ENCODE measurements around the gene LLGL1. TPM values are rescaled to one million over a fixed set of nuclear protein-coding genes. Genes with fewer than 3 reads are reported as not detected.

The LLGL1 gene
- total RNA-seq, 1 experiment from 2014 or later = 44.3 TPM

DNA sequence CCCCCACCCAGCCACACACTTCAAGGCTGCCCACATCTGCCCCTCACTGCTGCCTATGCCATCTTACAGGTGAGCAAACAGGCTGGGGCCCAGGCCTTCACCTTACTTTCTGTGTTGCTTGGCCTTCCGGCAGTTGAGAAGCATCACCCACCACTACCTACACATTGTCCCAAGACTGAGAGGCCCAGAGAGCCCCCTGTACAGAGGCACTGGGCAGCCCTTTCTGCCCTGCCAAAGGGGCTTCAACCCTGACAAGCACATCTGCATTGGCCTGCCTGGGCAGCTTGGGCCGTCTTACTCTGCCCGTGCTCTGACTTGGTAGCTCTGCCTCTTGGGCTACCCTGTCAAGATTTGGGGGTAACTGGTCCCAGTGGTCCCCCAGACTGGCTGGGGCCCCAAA, 36.2 kb downstream of the LLGL1 start (continued):
- TF ChIP-seq SP1 (IDR thresholded peaks at IDR 0.05; ENCODE audit: low read depth) (no peak), SRF (IDR thresholded peaks at IDR 0.05; ENCODE audit: low read depth) (no peak), RAD21 (IDR thresholded peaks at IDR 0.05; ENCODE audit: low read depth) (no peak), POLR2AphosphoS5 (IDR thresholded peaks at IDR 0.05; ENCODE audit: low read depth, low read length) (no peak), CEBPB (IDR thresholded peaks at IDR 0.05; ENCODE audit: low read depth) (no peak), POLR2A (IDR thresholded peaks at IDR 0.05; ENCODE audit: borderline replicate concordance, extremely low read depth, insufficient read depth, insufficient read length) (no peak), ZFX (IDR thresholded peaks at IDR 0.05) (no peak)

DNA sequence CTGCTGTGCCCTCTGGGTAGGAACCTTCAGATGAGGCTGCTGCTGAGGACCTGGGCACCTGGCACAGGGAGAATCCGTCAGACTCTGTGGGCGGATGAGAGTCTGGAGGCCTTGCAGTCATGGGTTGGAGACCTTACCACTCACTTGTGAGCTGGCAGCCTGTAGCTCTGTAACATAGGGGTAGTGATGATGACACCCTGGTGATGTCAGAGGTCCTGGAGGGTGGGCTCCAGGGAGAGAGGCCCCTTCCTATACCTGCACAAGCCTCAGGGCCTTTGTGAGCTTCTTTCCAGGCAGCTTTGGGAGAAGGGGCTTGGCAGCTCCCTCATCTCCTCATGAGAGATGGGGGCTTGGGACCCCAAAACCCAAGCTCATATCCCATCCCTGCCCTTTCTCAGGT, 36.7 kb downstream of the LLGL1 start:
- ChIA-PET CTCF (no interaction called here), RAD21 (ENCODE audit: low non-redundant PET in 1 of 2, low total read pairs in 2 of 2, uncharacterized antibody in 2 of 2, unreplicated experiment in 2 of 2) (no interaction called here), POLR2A (no interaction called here)
- H4K20me1 ChIP-seq (ENCODE audit: insufficient read depth) = no peaks in the 10 kb centered on the region
- ATAC-seq (no peak), DNase-seq (ENCODE audit: low read depth, low spot score) (no peak)
- no peaks in the 10 kb centered on the region for H3K9me3 ChIP-seq (ENCODE audit: control insufficient read depth in 1 of 2, insufficient read depth in 1 of 2, low read depth in 1 of 2, low read length in 2 of 2)
- H3K4me3 ChIP-seq (replicated peaks in 1 of 2; ENCODE audit: low read depth in 1 of 2, low read length in 2 of 2) = peak overlapping the region in 1 of 2 experiments; percentile 86; a peak in 2 of 4 replicates
- H2AFZ ChIP-seq (ENCODE audit: low read depth, low read length, poor library complexity, severe bottlenecking) = no peak overlapping the region
- H3K27me3 ChIP-seq (ENCODE audit: insufficient read depth, low read length) = no peaks in the 10 kb centered on the region
- H3K36me3 ChIP-seq (ENCODE audit: control insufficient read depth in 1 of 2, insufficient read depth in 2 of 2, low read length in 2 of 2) = peaks cover 5 to 8% of the 10 kb centered on the region in 2 experiments; a peak in 3 of 4 replicates
- TF ChIP-seq, protein P1, sequence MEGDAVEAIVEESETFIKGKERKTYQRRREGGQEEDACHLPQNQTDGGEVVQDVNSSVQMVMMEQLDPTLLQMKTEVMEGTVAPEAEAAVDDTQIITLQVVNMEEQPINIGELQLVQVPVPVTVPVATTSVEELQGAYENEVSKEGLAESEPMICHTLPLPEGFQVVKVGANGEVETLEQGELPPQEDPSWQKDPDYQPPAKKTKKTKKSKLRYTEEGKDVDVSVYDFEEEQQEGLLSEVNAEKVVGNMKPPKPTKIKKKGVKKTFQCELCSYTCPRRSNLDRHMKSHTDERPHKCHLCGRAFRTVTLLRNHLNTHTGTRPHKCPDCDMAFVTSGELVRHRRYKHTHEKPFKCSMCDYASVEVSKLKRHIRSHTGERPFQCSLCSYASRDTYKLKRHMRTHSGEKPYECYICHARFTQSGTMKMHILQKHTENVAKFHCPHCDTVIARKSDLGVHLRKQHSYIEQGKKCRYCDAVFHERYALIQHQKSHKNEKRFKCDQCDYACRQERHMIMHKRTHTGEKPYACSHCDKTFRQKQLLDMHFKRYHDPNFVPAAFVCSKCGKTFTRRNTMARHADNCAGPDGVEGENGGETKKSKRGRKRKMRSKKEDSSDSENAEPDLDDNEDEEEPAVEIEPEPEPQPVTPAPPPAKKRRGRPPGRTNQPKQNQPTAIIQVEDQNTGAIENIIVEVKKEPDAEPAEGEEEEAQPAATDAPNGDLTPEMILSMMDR (IDR thresholded peaks at IDR 0.05 in 2 of 3, conservative IDR thresholded peaks at IDR 0.05 in 1 of 3; ENCODE audit: borderline replicate concordance in 1 of 3, insufficient read depth in 1 of 3, low read depth in 2 of 3, low read length in 2 of 3) = no peak
- TF ChIP-seq SIN3A (IDR thresholded peaks at IDR 0.05; ENCODE audit: low read depth) = no peak
- TF ChIP-seq CEBPB (IDR thresholded peaks at IDR 0.05; ENCODE audit: low read depth) = no peak
- no peak for TF ChIP-seq EGR1 (IDR thresholded peaks at IDR 0.05; ENCODE audit: low read depth)
- no peak for TF ChIP-seq YY1 (IDR thresholded peaks at IDR 0.05; ENCODE audit: extremely low read depth, insufficient replicate concordance, low read depth, low read length)
- TF ChIP-seq ELF1 (IDR thresholded peaks at IDR 0.05; ENCODE audit: borderline replicate concordance, low read depth) = no peak
- no peak for TF ChIP-seq JUND (IDR thresholded peaks at IDR 0.05)
- TF ChIP-seq CBX3 (IDR thresholded peaks at IDR 0.05; ENCODE audit: low read depth) = no peak
- TF ChIP-seq, protein P2, sequence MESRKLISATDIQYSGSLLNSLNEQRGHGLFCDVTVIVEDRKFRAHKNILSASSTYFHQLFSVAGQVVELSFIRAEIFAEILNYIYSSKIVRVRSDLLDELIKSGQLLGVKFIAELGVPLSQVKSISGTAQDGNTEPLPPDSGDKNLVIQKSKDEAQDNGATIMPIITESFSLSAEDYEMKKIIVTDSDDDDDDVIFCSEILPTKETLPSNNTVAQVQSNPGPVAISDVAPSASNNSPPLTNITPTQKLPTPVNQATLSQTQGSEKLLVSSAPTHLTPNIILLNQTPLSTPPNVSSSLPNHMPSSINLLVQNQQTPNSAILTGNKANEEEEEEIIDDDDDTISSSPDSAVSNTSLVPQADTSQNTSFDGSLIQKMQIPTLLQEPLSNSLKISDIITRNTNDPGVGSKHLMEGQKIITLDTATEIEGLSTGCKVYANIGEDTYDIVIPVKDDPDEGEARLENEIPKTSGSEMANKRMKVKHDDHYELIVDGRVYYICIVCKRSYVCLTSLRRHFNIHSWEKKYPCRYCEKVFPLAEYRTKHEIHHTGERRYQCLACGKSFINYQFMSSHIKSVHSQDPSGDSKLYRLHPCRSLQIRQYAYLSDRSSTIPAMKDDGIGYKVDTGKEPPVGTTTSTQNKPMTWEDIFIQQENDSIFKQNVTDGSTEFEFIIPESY (IDR thresholded peaks at IDR 0.05; ENCODE audit: extremely low read depth, insufficient replicate concordance, low read length) = no peak
- no peak for TF ChIP-seq SRF (IDR thresholded peaks at IDR 0.05; ENCODE audit: low read depth)
- no peak for TF ChIP-seq POLR2AphosphoS5 (IDR thresholded peaks at IDR 0.05; ENCODE audit: low read depth, low read length)
- no peak for TF ChIP-seq POLR2A (IDR thresholded peaks at IDR 0.05; ENCODE audit: borderline replicate concordance, extremely low read depth, insufficient read depth, insufficient read length)
- no peak for TF ChIP-seq TCF7L2 (IDR thresholded peaks at IDR 0.05; ENCODE audit: borderline replicate concordance, extremely low read depth, insufficient read depth, insufficient read length)
- no peak for TF ChIP-seq FOSL1 (IDR thresholded peaks at IDR 0.05; ENCODE audit: low read depth)
- TF ChIP-seq, protein P3, sequence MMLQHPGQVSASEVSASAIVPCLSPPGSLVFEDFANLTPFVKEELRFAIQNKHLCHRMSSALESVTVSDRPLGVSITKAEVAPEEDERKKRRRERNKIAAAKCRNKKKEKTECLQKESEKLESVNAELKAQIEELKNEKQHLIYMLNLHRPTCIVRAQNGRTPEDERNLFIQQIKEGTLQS (IDR thresholded peaks at IDR 0.05) = no peak
- peaks cover 30% of the 10 kb centered on the region for H3K79me2 ChIP-seq (ENCODE audit: insufficient read depth, low read length)
- H3K9me2 ChIP-seq (ENCODE audit: insufficient read depth) = no peaks in the 10 kb centered on the region
- intact Hi-C loops (cut with micrococcal nuclease) = loop anchor here (5.0 kb wide), 1 partner anchor 50 kb away; the partner anchor contains the start of gene TOP3A
- peak overlapping the region; percentile 86 for H3K9ac ChIP-seq (ENCODE audit: low read length)
- H3K27ac ChIP-seq (ENCODE audit: low read depth, low read length) = peak overlapping the region; percentile 94
- H3K4me2 ChIP-seq (ENCODE audit: low read length) = peak overlapping the region; percentile 99
- H3K4me1 ChIP-seq (ENCODE audit: control insufficient read depth in 1 of 2, insufficient read depth in 2 of 2, low read length in 2 of 2) = peaks cover 27 to 37% of the 10 kb centered on the region in 2 experiments
- no TSS peak for BruUV-seq (replicated peaks)
